GM23248 (cell line): Measurements from ENCODE around the gene ABCG4. TPM values are rescaled to one million over a fixed set of nuclear protein-coding genes. Genes with fewer than 3 reads are reported as not detected.

Experiments
- DNase-seq: peaks from one replicate; pipeline ENCODE4 v3.0.0-alpha.2; 2015
- H2AFZ ChIP-seq: fragments of 200-600 bp; sonication (generic); 2 replicates; pipeline ENCODE4 v1.6.1; 2016; ENCODE audit warnings: antibody characterized with exemption
- H3F3A ChIP-seq: fragments of 200-600 bp; sonication (generic); 2 replicates; pipeline ENCODE4 v1.6.1; 2016; ENCODE audit warnings: mild to moderate bottlenecking, antibody characterized with exemption, mixed run types; ENCODE audit not compliant: insufficient read depth
- H3K27ac ChIP-seq: fragments of 200-600 bp; sonication (generic); 2 replicates; pipeline ENCODE4 v1.5.1; 2016; ENCODE audit warnings: mild to moderate bottlenecking
- H3K27me3 ChIP-seq: fragments of 200-600 bp; sonication (generic); replicated peaks from 2 replicates; pipeline ENCODE4 v1.6.1; 2016; ENCODE audit warnings: mild to moderate bottlenecking; ENCODE audit not compliant: insufficient read depth
- H3K36me3 ChIP-seq: fragments of 200-600 bp; sonication (generic); 2 replicates; pipeline ENCODE4 v1.6.1; 2016; ENCODE audit warnings: low read depth, mild to moderate bottlenecking
- H3K4me1 ChIP-seq: fragments of 200-600 bp; sonication (generic); 2 replicates; pipeline ENCODE4 v1.6.1; 2016; ENCODE audit warnings: mild to moderate bottlenecking; ENCODE audit not compliant: insufficient read depth
- H3K4me2 ChIP-seq: fragments of 200-600 bp; sonication (generic); one replicate; pipeline ENCODE4 v1.6.1; 2016; ENCODE audit warnings: mild to moderate bottlenecking; ENCODE audit not compliant: unreplicated experiment
- H3K4me3 ChIP-seq: fragments of 200-600 bp; sonication (generic); 2 replicates; pipeline ENCODE4 v1.5.1; 2016; ENCODE audit warnings: mild to moderate bottlenecking
- H3K79me2 ChIP-seq: fragments of 200-600 bp; sonication (generic); 2 replicates; pipeline ENCODE4 v1.6.1; 2016; ENCODE audit warnings: mild to moderate bottlenecking; ENCODE audit not compliant: insufficient read depth
- H3K9ac ChIP-seq: fragments of 200-600 bp; sonication (generic); 2 replicates; pipeline ENCODE4 v1.6.1; 2016; ENCODE audit warnings: mild to moderate bottlenecking
- H3K9me2 ChIP-seq: fragments of 200-600 bp; sonication (generic); 2 replicates; pipeline ENCODE4 v1.6.1; 2016; ENCODE audit warnings: mixed run types, mild to moderate bottlenecking, moderate library complexity; ENCODE audit not compliant: insufficient read depth
- H3K9me3 ChIP-seq: fragments of 200-600 bp; sonication (generic); one replicate; pipeline ENCODE4 v1.6.1; 2017; ENCODE audit warnings: low read depth
- H4K20me1 ChIP-seq: fragments of 200-600 bp; sonication (generic); 2 replicates; pipeline ENCODE4 v1.6.0; 2016; ENCODE audit not compliant: insufficient read depth
- EZH2 ChIP-seq: fragments of 200-600 bp; sonication (generic); IDR thresholded peaks from 2 replicates; pipeline ENCODE4 v1.6.1; 2018; ENCODE audit warnings: antibody characterized with exemption, mild to moderate bottlenecking; ENCODE audit not compliant: insufficient read depth, poor library complexity, severe bottlenecking
- EZH2phosphoT487 ChIP-seq: fragments of 200-600 bp; sonication (generic); IDR thresholded peaks from 2 replicates; pipeline ENCODE4 v1.6.1; 2018; ENCODE audit warnings: antibody characterized with exemption, moderate library complexity, mild to moderate bottlenecking, low read depth; ENCODE audit not compliant: insufficient read depth
- WGBS, 2 experiments: methylation state at CpG; one replicate each; pipeline ENCODE4 v1.1.6; 2015 to 2017; ENCODE audit warnings: low lambda C conversion rate in 2 of 2, low coverage in 1 of 2; ENCODE audit errors: missing lambda C conversion rate in 2 of 2; 5-methylcytosine and 5-hydroxymethylcytosine counted together
- in situ Hi-C: fragments of 300-500 bp; cut with MboI; formaldehyde crosslinking; loops from 2 replicates; pipeline ENCODE4 v1.15.0; 2020
- polyA plus RNA-seq: library from polyadenylated mRNA; unstranded; fragments of >200 nt; fragmentation: Nextera tagmentation; extraction: Ambion mirVana; gene quantifications from 2 replicates; pipeline ENCODE4 v1.2.1, GENCODE V29; 2016
- total RNA-seq: library from RNA; depleted of rRNA; stranded (reverse); fragments of >200 nt; shearing (Covaris generic); gene quantifications from 2 replicates; pipeline ENCODE4 v1.2.3, GENCODE V29; 2014; rRNA removed

ABCG4 gene
- total RNA-seq (not detected in 2 replicates), polyA plus RNA-seq (0.06 and 0.14 TPM in 2 replicates)

DNA sequence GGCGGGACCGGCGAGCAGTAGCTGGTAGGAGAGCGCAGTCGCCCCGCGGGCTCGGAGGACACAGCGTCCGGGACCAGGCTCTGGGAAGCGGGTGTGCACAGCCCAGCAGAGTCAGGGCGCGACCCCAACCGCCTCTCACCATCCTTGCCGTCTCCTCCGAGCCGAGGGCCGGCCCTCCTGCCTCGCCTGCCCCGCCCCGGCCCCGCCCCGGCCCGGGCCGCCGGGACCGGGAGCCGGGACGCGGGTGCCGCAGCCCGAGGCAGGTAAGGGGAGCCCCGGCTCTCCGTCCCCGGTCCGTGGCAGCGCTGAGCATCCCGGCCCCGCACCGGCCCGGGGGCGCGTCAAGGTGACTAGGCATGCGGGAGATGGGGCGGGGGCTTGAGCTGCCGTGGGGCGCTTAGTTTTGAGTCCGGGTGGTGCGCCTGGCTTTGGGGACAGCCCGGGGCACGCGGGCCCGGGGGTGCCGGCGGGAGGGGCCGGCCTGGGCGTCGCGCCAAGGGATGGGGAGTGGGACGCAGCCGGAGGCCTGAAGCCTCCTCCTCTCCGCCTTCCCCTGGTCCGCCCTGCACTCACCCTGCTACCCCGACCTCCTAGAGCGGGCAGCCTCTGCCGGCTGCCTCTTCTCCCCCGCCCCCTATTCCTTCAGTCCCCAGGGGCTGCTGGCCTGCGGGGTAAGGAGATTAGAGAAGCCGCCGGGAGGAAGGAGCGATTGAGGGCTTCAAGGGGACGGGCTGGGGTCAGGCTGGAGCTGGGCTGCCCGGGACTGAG, at the start of gene ABCG4:
Gene ABCG4, plus strand, starts transcription at position 35 of the 768 bp plus-strand sequence. CDS start 914 bp downstream, outside the sequence.
- no peaks in the 10 kb centered on the region for H3F3A ChIP-seq
- H3K9me3 ChIP-seq, result no peaks in the 10 kb centered on the region
- peak within 1 kb of the TSS; percentile 33; the same call in 1 of the 2 replicates for H3K9ac ChIP-seq
- peaks cover 42% of the 10 kb centered on the region; the same call in 1 of the 2 replicates for H3K27me3 ChIP-seq
- H2AFZ ChIP-seq, result peak within 1 kb of the TSS; percentile 87
- peak within 1 kb of the TSS; percentile 84 for H3K4me2 ChIP-seq
- no peak within 1 kb of the TSS for H3K27ac ChIP-seq
- H3K9me2 ChIP-seq, result no peaks in the 10 kb centered on the region
- in situ Hi-C loops, result no loop called here
- TF ChIP-seq EZH2 (no peak), EZH2phosphoT487 (no peak)
- H3K36me3 ChIP-seq, result no peaks in the 10 kb centered on the region
- WGBS, 2 experiments, result 3 to 8% methylated on average over 9 to 20 of the region's 73 CpGs
- no peaks in the 10 kb centered on the region for H3K4me1 ChIP-seq
- no peaks in the 10 kb centered on the region for H4K20me1 ChIP-seq
- peak; percentile 49 for DNase-seq
- H3K79me2 ChIP-seq, result no peaks in the 10 kb centered on the region
- peak within 1 kb of the TSS; percentile 71 for H3K4me3 ChIP-seq

- DNase-seq, result no peak
- Histone ChIP-seq H3K79me2 (peaks cover 46% of the 10 kb centered on the region), H3K4me2 (no peak overlapping the region), H4K20me1 (no peaks in the 10 kb centered on the region), H3F3A (peaks cover 31% of the 10 kb centered on the region), H3K27ac (no peak overlapping the region), H3K36me3 (peaks cover 10% of the 10 kb centered on the region; the same call in 1 of the 2 replicates), H3K9me2 (no peaks in the 10 kb centered on the region), H3K4me3 (0 out of 2 replicates have a peak overlapping the region, but pooled peaks have one; percentile 84), H3K9ac (peak overlapping the region; percentile 89), H3K4me1 (peaks cover 20% of the 10 kb centered on the region), H3K27me3 (no peaks in the 10 kb centered on the region), H2AFZ (no peak overlapping the region), H3K9me3 (no peaks in the 10 kb centered on the region)
- 71% methylated on average over 6 of the region's 6 CpGs for WGBS, 2 experiments
- in situ Hi-C loops, result no loop called here
- TF ChIP-seq EZH2phosphoT487 (no peak), EZH2 (no peak)
Observed at GRCh38 chr11:119099711-119100110, 49.1 kb upstream of the ABCG4 start.

DNA sequence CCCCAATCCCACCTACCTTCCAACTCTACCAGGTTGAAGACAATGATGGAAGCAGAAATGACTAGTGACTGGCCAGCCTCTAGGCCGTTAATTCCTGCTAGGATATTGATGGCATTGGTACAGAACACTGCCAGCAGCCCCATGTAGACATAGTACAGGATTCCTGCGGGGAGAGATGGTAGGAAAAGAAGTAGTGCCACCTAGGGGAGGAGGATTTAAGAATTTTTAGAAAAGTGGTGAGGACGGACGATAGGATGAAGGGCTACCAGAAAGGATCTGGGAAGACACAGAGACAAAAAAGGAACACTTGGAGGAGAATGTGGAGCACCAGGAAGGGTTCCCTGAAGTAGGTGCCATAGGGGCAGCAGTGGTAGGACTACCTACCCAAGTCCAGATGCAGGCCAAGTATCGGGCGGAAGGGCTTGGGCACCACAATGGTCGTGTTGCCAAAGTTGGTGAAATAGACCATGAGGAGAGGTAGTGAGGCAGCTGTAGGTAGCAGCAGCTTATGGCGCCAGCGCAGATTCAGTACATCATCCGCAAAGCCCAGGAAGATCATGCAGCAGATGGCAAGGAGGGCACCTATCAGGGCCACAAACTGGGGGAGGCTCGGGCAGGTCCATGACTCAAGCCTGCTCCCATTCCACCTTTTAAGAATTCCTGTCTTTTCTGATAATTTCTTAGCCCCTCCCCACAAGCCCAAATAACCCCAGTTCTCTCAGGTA, 48.4 kb upstream of the ABCG4 start:
- Histone ChIP-seq H3K79me2 (peaks cover 40% of the 10 kb centered on the region), H4K20me1 (no peaks in the 10 kb centered on the region), H3K27ac (no peak overlapping the region; the same call in 1 of the 2 replicates), H3K9ac (peak overlapping the region; percentile 89), H3K4me3 (peak overlapping the region; percentile 84), H2AFZ (peak overlapping the region; percentile 89; the same call in 1 of the 2 replicates), H3K36me3 (peaks cover 10% of the 10 kb centered on the region; the same call in 1 of the 2 replicates), H3K9me3 (no peaks in the 10 kb centered on the region), H3K9me2 (no peaks in the 10 kb centered on the region), H3K27me3 (no peaks in the 10 kb centered on the region), H3K4me2 (peak overlapping the region; percentile 92), H3K4me1 (peaks cover 20% of the 10 kb centered on the region), H3F3A (peaks cover 31% of the 10 kb centered on the region)
- WGBS, 2 experiments, result 57 to 60% methylated on average over 11 of the region's 11 CpGs
- DNase-seq, result peak; percentile 65
- in situ Hi-C loops, result no loop called here
- TF ChIP-seq EZH2 (no peak), EZH2phosphoT487 (no peak)

- no peaks in the 10 kb centered on the region for H3K9me3 ChIP-seq
- H3K9ac ChIP-seq, result peak overlapping the region; percentile 89
- peak overlapping the region; percentile 93 for H3K27ac ChIP-seq
- peak; percentile 16 for DNase-seq
- peak overlapping the region; percentile 84 for H3K4me3 ChIP-seq
- H3K36me3 ChIP-seq, result peaks cover 10% of the 10 kb centered on the region; the same call in 1 of the 2 replicates
- peak overlapping the region; percentile 92 for H3K4me2 ChIP-seq
- in situ Hi-C loops, result no loop called here
- H2AFZ ChIP-seq, result peak overlapping the region; percentile 89
- no peaks in the 10 kb centered on the region for H4K20me1 ChIP-seq
- H3K27me3 ChIP-seq, result no peaks in the 10 kb centered on the region
- H3K4me1 ChIP-seq, result peaks cover 15% of the 10 kb centered on the region
- WGBS, 2 experiments, result 1% methylated on average over 29 of the region's 29 CpGs
- TF ChIP-seq EZH2 (no peak), EZH2phosphoT487 (no peak)
- H3F3A ChIP-seq, result peaks cover 27% of the 10 kb centered on the region
- H3K79me2 ChIP-seq, result peaks cover 40% of the 10 kb centered on the region
- no peaks in the 10 kb centered on the region for H3K9me2 ChIP-seq
Observed at GRCh38 chr11:119100994-119101758, 47.7 kb upstream of the ABCG4 start.
